K562 (cell line): ENCODE data around the gene PTPN18. TPM values are rescaled to one million over a fixed set of nuclear protein-coding genes. Genes with fewer than 3 reads are reported as not detected.

Experiments used
- ATAC-seq: fragments of 200-7000 bp; cut with Tn5 transposase; 3 replicates; pipeline ENCODE4 v1.9.1; 2020; ENCODE audit warnings: moderate library complexity
- BruUV-seq: library from RNA; stranded (reverse); fragments of 400-500 nt; replicated peaks from 2 replicates; lab custom pipeline; 2021; lab: Mats Ljungman, UMichigan
- CTCF ChIA-PET: fragments of 300-600 bp; formaldehyde crosslinking; extraction: SDS; loops from one replicate; lab custom pipeline; 2021; ENCODE audit warnings: low intra/inter-chr PET ratio; lab: Yijun Ruan, JAX
- POLR2A ChIA-PET: fragments of 300-600, 350-650 bp; sonication (Branson Sonifier 250); formaldehyde crosslinking; extraction: SDS; loops from one replicate; lab custom pipeline; 2021; ENCODE audit warnings: antibody characterized with exemption, inconsistent platforms; lab: Yijun Ruan, JAX
- DNase-seq, 4 experiments: peaks; one replicate each; pipeline versions ENCODE4 v3.0.0 to v3.0.0-alpha.2; 2011 to 2018; ENCODE audit warnings: low spot score in 3 of 4, mixed read lengths in 3 of 4; ENCODE audit errors: extremely low read depth in 1 of 4
- FAIRE-seq: peaks from 2 replicates; lab custom pipeline; 2011; peaks lifted over from hg19 to GRCh38; lab: Jason Lieb, UNC
- H2AFZ ChIP-seq: 2 replicates; pipeline ENCODE4 v1.6.0; 2011; ENCODE audit warnings: low read depth, low read length, control low read depth, inconsistent platforms
- H3K27ac ChIP-seq: fragments of 200-600 bp; 3 replicates; pipeline ENCODE4 v1.8.0; 2011; ENCODE audit warnings: low read depth, mild to moderate bottlenecking, control low read depth, inconsistent platforms, low read length, moderate library complexity, mixed read lengths; ENCODE audit errors: extremely low read depth
- H3K27me3 ChIP-seq, 2 experiments: fragments of 300-600 bp in 1 of 2; 2 replicates in 1 of 2; 3 replicates in 1 of 2; pipeline versions ENCODE4 v1.6.0 to v1.8.0; 2011; ENCODE audit warnings: inconsistent platforms in 2 of 2, low read length in 2 of 2, mild to moderate bottlenecking in 1 of 2, mixed read lengths in 1 of 2, moderate library complexity in 1 of 2; ENCODE audit not compliant: control insufficient read depth in 2 of 2, insufficient read depth in 2 of 2
- H3K36me3 ChIP-seq: fragments of 300-600 bp; 3 replicates; pipeline ENCODE4 v1.8.0; 2011; ENCODE audit warnings: mild to moderate bottlenecking, low read length, inconsistent platforms; ENCODE audit not compliant: control insufficient read depth, insufficient read depth
- H3K4me1 ChIP-seq, 2 experiments: fragments of 200-600 bp in 1 of 2; replicated peaks in 1 of 2; 2 replicates in 1 of 2; 3 replicates in 1 of 2; pipeline versions ENCODE4 v1.5.1 to v1.8.0; 2011; ENCODE audit warnings: inconsistent platforms in 2 of 2, low read length in 2 of 2, mild to moderate bottlenecking in 1 of 2, mixed read lengths in 1 of 2, moderate library complexity in 1 of 2; ENCODE audit not compliant: control insufficient read depth in 2 of 2, insufficient read depth in 2 of 2
- H3K4me2 ChIP-seq: 2 replicates; pipeline ENCODE4 v1.6.1; 2011; ENCODE audit warnings: low read length, control low read depth, inconsistent platforms, mixed read lengths; ENCODE audit not compliant: insufficient read depth
- H3K4me3 ChIP-seq: fragments of 200-600 bp; sonication (generic), shearing (Covaris generic); 2 replicates; pipeline ENCODE4 v1.5.1; 2016; ENCODE audit warnings: control low read depth, inconsistent platforms
- H3K79me2 ChIP-seq: fragments of 200-600 bp; 3 replicates; pipeline ENCODE4 v1.8.0; 2011; ENCODE audit warnings: low read length, inconsistent platforms; ENCODE audit not compliant: control insufficient read depth, insufficient read depth
- H3K9ac ChIP-seq, 2 experiments: 2 replicates each; pipeline versions ENCODE4 v1.6.0 to v1.6.1; 2011; ENCODE audit warnings: low read depth in 2 of 2, low read length in 2 of 2, control low read depth in 1 of 2, inconsistent platforms in 1 of 2, mild to moderate bottlenecking in 1 of 2, mixed read lengths in 1 of 2; ENCODE audit not compliant: insufficient read depth in 1 of 2
- H3K9me1 ChIP-seq: one replicate; pipeline ENCODE4 v1.6.0; 2011; ENCODE audit warnings: inconsistent platforms, mild to moderate bottlenecking, low read length, moderate library complexity; ENCODE audit not compliant: control insufficient read depth, insufficient read depth
- H3K9me3 ChIP-seq: replicated peaks from 2 replicates; pipeline ENCODE4 v1.5.1; 2011; ENCODE audit warnings: low read depth, low read length, inconsistent platforms; ENCODE audit not compliant: control insufficient read depth, insufficient read depth
- H4K20me1 ChIP-seq: replicated peaks from 2 replicates; pipeline ENCODE4 v1.6.1; 2011; ENCODE audit warnings: low read length, inconsistent platforms, mixed read lengths; ENCODE audit not compliant: control insufficient read depth, insufficient read depth
- CBFA2T2 ChIP-seq: fragments of 450-650 bp; conservative IDR thresholded peaks from 2 replicates; pipeline ENCODE4 v1.6.1; 2017; ENCODE audit warnings: mild to moderate bottlenecking
- ELF4 ChIP-seq: fragments of 450-650 bp; formaldehyde crosslinking; IDR thresholded peaks from 2 replicates; pipeline ENCODE4 v1.4.0; 2022; ENCODE audit warnings: missing genetic modification characterization
- MED1 ChIP-seq: sonication (generic); formaldehyde crosslinking; IDR thresholded peaks from 2 replicates; pipeline ENCODE4 v1.8.1; 2023; ENCODE audit warnings: missing genetic modification reagents, borderline replicate concordance
- NFIC ChIP-seq: fragments of 450-650 bp; IDR thresholded peaks from 2 replicates; pipeline ENCODE4 v1.6.1; 2017; ENCODE audit warnings: mild to moderate bottlenecking, inconsistent platforms
- ZNF224 ChIP-seq: sonication (generic); formaldehyde crosslinking; IDR thresholded peaks from 2 replicates; pipeline ENCODE4 v1.8.0; 2022; ENCODE audit warnings: mild to moderate bottlenecking, missing genetic modification reagents
- ZNF23 ChIP-seq: fragments of 250-450 bp; sonication (Bioruptor Pico); IDR thresholded peaks from 2 replicates; pipeline ENCODE4 v1.4.0; 2020; ENCODE audit warnings: mild to moderate bottlenecking
- WGBS: fragments of 100-300 bp; shearing (Covaris generic); methylation state at CpG from one replicate; pipeline ENCODE4 v1.1.6; 2016; ENCODE audit warnings: low coverage, mixed read lengths; ENCODE audit not compliant: insufficient coverage; ENCODE audit errors: missing lambda C conversion rate; 5-methylcytosine and 5-hydroxymethylcytosine counted together
- in situ Hi-C: fragments of 300-500 bp; cut with MboI; formaldehyde crosslinking; loops from 4 replicates; pipeline ENCODE4 v1.15.0; 2018; ENCODE audit warnings: inconsistent platforms, mixed read lengths
- intact Hi-C: fragments of 100-400 bp; cut with micrococcal nuclease; formaldehyde crosslinking; loops from 2 replicates; pipeline ENCODE4 v1.14.2; 2022
- polyA plus RNA-seq, 8 experiments: library from polyadenylated mRNA; depleted of rRNA in 4 of 8; stranded (reverse) in 5 of 8; unstranded in 3 of 8; fragments of >200 nt; fragmentation: Nextera tagmentation in 2 of 8; fragmentation: Illumina TruSeq in 1 of 8; extraction: Ambion mirVana in 2 of 8; extraction: Trizol in 1 of 8; gene quantifications; 2 replicates each; pipeline versions ENCODE4 v1.2.1 to v1.2.3, GENCODE V29; 2011 to 2014; ENCODE audit warnings: inconsistent platforms in 1 of 8, missing spikeins in 1 of 8
- total RNA-seq, 7 experiments: library from RNA; depleted of rRNA in 6 of 7; stranded (reverse); fragments of >200 nt in 6 of 7; fragmentation: Illumina TruSeq in 2 of 7; extraction: Trizol in 2 of 7; gene quantifications; 2 replicates each; pipeline versions ENCODE4 v1.2.1 to v1.2.3, GENCODE V29; 2011 to 2021; ENCODE audit warnings: low replicate concordance in 1 of 7
- TF ChIP-seq, protein P1 (sequence below): fragments of 250-450 bp; sonication (Bioruptor Pico); IDR thresholded peaks from 2 replicates; pipeline ENCODE4 v1.4.0; 2020; ENCODE audit warnings: mild to moderate bottlenecking, moderate library complexity, borderline replicate concordance
- TF ChIP-seq, protein P2 (sequence below): IDR thresholded peaks from 2 replicates; pipeline ENCODE4 v1.6.1; 2011; ENCODE audit not compliant: insufficient read length; ENCODE audit errors: extremely low read depth
- TF ChIP-seq, protein P3 (sequence below): IDR thresholded peaks from 2 replicates; pipeline ENCODE4 v1.6.1; 2014; ENCODE audit warnings: antibody characterized with exemption
- TF ChIP-seq, protein P4 (sequence below): fragments of 450-650 bp; IDR thresholded peaks from 2 replicates; pipeline ENCODE4 v1.6.1; 2018; ENCODE audit not compliant: partially characterized antibody

Gene PTPN18
- total and polyA plus RNA-seq, 9 of the 15 experiments (the other 6 are each of a cell fraction or from before 2014, with no cell fraction given), result 11.6 to 90.7 (median 49.6) TPM

DNA sequence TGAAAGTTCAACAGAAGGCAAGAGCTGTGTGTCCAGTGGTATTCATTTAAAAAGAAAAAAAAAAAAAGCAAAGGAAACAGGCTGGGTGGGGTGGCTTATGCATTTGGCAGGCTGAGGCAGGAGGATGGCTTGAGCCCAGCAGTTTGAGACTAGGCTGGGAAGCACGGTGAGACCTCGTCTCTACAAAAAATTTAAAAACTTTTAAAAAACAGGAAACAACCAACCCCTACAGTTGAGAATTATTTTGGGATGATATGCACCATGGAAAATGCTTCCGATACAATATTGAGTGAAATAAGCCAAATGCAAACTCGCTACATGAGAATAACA is 31.2 kb downstream of the PTPN18 start:
- Histone ChIP-seq H4K20me1 (no peaks in the 10 kb centered on the region), H3K79me2 (no peaks in the 10 kb centered on the region), H3K9ac (no peak overlapping the region), H3K9me3 (no peaks in the 10 kb centered on the region), H3K4me2 (no peak overlapping the region), H3K9me1 (no peaks in the 10 kb centered on the region), H3K36me3 (no peaks in the 10 kb centered on the region), H3K27ac (no peak overlapping the region), H3K4me3 (no peak overlapping the region), H3K27me3 (no peaks in the 10 kb centered on the region), H3K4me1 (peaks cover 9 to 18% of the 10 kb centered on the region in 2 experiments; a peak in 4 of 5 replicates), H2AFZ (no peak overlapping the region)
- DNase-seq, result no peak
- intact Hi-C loops, result no loop called here
- no peak for ATAC-seq
- WGBS, result 67% methylated on average over 4 of the region's 4 CpGs
- ChIA-PET POLR2A (no interaction called here), CTCF (no interaction called here)
- TF ChIP-seq ZNF224 (CRISPR knock-in tag), result no peak
- TF ChIP-seq, protein P1, sequence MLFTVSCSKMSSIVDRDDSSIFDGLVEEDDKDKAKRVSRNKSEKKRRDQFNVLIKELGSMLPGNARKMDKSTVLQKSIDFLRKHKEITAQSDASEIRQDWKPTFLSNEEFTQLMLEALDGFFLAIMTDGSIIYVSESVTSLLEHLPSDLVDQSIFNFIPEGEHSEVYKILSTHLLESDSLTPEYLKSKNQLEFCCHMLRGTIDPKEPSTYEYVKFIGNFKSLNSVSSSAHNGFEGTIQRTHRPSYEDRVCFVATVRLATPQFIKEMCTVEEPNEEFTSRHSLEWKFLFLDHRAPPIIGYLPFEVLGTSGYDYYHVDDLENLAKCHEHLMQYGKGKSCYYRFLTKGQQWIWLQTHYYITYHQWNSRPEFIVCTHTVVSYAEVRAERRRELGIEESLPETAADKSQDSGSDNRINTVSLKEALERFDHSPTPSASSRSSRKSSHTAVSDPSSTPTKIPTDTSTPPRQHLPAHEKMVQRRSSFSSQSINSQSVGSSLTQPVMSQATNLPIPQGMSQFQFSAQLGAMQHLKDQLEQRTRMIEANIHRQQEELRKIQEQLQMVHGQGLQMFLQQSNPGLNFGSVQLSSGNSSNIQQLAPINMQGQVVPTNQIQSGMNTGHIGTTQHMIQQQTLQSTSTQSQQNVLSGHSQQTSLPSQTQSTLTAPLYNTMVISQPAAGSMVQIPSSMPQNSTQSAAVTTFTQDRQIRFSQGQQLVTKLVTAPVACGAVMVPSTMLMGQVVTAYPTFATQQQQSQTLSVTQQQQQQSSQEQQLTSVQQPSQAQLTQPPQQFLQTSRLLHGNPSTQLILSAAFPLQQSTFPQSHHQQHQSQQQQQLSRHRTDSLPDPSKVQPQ, result no peak
- TF ChIP-seq MED1 (CRISPR knock-in tag), result no peak
- no peak for TF ChIP-seq ZNF23 (CRISPR knock-in tag)
- TF ChIP-seq, protein P2, sequence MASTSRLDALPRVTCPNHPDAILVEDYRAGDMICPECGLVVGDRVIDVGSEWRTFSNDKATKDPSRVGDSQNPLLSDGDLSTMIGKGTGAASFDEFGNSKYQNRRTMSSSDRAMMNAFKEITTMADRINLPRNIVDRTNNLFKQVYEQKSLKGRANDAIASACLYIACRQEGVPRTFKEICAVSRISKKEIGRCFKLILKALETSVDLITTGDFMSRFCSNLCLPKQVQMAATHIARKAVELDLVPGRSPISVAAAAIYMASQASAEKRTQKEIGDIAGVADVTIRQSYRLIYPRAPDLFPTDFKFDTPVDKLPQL, result no peak
- TF ChIP-seq, protein P3, sequence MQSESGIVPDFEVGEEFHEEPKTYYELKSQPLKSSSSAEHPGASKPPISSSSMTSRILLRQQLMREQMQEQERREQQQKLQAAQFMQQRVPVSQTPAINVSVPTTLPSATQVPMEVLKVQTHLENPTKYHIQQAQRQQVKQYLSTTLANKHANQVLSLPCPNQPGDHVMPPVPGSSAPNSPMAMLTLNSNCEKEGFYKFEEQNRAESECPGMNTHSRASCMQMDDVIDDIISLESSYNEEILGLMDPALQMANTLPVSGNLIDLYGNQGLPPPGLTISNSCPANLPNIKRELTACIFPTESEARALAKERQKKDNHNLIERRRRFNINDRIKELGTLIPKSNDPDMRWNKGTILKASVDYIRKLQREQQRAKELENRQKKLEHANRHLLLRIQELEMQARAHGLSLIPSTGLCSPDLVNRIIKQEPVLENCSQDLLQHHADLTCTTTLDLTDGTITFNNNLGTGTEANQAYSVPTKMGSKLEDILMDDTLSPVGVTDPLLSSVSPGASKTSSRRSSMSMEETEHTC, result no peak
- TF ChIP-seq, protein P4, sequence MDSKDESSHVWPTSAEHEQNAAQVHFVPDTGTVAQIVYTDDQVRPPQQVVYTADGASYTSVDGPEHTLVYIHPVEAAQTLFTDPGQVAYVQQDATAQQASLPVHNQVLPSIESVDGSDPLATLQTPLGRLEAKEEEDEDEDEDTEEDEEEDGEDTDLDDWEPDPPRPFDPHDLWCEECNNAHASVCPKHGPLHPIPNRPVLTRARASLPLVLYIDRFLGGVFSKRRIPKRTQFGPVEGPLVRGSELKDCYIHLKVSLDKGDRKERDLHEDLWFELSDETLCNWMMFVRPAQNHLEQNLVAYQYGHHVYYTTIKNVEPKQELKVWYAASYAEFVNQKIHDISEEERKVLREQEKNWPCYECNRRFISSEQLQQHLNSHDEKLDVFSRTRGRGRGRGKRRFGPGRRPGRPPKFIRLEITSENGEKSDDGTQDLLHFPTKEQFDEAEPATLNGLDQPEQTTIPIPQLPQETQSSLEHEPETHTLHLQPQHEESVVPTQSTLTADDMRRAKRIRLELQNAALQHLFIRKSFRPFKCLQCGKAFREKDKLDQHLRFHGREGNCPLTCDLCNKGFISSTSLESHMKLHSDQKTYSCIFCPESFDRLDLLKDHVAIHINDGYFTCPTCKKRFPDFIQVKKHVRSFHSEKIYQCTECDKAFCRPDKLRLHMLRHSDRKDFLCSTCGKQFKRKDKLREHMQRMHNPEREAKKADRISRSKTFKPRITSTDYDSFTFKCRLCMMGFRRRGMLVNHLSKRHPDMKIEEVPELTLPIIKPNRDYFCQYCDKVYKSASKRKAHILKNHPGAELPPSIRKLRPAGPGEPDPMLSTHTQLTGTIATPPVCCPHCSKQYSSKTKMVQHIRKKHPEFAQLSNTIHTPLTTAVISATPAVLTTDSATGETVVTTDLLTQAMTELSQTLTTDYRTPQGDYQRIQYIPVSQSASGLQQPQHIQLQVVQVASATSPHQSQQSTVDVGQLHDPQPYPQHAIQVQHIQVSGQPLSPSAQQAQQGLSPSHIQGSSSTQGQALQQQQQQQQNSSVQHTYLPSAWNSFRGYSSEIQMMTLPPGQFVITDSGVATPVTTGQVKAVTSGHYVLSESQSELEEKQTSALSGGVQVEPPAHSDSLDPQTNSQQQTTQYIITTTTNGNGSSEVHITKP, result no peak
- no peak for TF ChIP-seq NFIC
- no peak for TF ChIP-seq CBFA2T2
- TF ChIP-seq ELF4 (CRISPR knock-in tag), result no peak
- peak; percentile 6 for FAIRE-seq
- BruUV-seq, result no TSS peak
- in situ Hi-C loops, result loop anchor here (25.0 kb wide), 1 partner anchor 200 kb away; the partner anchor contains the start of gene CFC1
